Erythroblast (primary cell): ENCODE measurements around the gene MMAB.

ENCODE experiments used
- GATA1 ChIP-seq: IDR thresholded peaks from 2 replicates; pipeline ENCODE4 v1.6.1; 2011; ENCODE audit warnings: low read depth, mild to moderate bottlenecking, control low read depth, low read length, moderate library complexity
- POLR2A ChIP-seq: IDR thresholded peaks from 2 replicates; pipeline ENCODE4 v1.6.1; 2011; ENCODE audit warnings: mild to moderate bottlenecking, low read length

- TF ChIP-seq GATA1 (no peak), POLR2A (no peak)
Observed at GRCh38 chr12:109612975-109613502, 39.7 kb upstream of the MMAB start.
